ENCODE measurements around the gene ABLIM2.

The ABLIM2 gene

DNA sequence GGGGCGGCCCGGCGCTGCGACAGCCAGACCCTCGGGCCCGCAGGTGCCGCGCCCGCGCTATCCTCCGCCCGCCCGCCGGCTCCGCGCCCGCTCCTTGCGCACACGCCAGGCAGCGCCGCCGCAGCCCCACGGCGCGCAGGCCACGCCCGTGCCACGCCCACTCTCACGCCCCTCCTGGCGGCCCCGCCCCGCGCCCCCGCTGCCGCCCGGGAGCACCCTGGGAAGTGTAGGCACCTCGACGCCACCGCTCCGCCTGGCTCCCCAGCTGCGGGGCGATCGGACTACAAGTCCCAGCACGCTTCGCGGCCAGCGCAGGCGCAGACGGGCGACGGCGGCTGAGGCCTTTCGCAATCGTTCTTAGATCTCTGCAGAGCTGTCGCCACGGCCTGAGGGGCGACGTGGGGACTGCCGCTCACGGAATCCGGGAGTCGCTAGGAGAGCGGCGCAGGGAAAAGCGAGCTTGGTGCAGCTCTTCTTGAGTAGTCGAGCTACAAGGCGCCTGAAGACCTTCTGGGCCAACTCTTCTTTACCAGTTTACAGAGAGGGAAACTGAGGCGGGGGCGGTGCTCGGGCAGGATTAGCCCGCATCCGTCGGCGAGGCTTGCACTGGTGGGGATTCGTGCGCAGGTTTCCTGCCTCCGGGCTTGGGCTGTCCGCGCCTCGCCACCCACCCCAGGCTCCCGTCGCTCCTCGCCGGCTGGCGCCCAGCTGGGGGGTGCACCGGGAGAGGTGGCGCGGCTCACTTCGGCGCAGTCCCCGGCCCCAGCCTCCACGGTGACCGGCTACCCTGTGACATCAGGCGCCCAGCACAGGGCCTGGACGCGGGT lies at the start of gene ABLIM2:
ABLIM2 (minus strand) TSS at position 104 of the 827 bp plus-strand sequence. CDS start 124 bp downstream, outside the sequence.
- DNase-seq (ENCODE audit: low read depth in 2 of 3, low spot score in 2 of 3), result peak; percentile 97 to 99 (median 97)

- no peak for DNase-seq (ENCODE audit: low read depth in 2 of 3, low spot score in 2 of 3)
Measured at GRCh38 chr4:8207314-8207713, 48.7 kb upstream of the ABLIM2 start.

DNA sequence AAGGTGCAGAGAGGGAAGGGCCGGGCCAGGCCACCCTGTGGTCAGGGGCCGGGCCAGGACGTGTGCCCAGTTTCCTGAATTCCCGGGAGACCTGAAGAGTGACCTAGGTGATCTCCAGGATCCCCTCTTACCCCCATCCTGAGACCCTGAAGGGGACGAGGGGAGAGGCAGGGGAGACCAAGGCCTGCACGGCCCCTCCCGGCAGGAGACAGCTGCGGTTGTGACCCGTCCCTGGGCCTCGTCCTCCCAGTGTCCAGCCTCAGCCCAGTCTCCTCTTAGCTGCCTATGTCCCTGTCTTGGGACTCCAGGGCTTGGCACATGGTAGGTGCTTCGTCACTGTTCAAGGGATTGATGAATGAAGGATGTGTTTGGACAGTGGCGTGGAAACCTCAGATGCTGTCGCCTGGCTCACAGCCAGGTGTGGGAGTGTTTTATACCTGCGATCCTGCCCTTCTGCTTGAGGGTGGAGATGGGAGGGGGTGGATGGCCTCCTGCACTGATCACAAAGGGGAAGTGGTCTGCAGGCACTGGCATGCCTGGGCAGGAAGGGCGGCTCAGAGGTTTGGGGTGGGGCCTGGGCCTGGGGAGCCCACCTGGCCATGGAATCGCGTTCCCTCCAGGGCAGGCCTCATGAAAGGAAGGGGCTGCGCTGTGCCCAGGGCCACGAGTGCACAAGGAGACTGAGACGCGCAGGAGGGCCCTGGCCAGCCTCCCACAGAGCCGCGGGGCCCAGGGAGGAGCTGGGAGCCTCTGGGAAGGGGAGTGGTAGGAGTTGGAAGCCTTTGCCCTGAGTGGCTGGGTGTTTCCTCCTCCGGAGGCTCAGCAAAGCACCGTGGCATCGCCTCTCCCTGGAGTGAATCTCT lies 47.4 kb upstream of the ABLIM2 start:
- no peak for DNase-seq (ENCODE audit: low read depth in 2 of 3, low spot score in 2 of 3)

DNA sequence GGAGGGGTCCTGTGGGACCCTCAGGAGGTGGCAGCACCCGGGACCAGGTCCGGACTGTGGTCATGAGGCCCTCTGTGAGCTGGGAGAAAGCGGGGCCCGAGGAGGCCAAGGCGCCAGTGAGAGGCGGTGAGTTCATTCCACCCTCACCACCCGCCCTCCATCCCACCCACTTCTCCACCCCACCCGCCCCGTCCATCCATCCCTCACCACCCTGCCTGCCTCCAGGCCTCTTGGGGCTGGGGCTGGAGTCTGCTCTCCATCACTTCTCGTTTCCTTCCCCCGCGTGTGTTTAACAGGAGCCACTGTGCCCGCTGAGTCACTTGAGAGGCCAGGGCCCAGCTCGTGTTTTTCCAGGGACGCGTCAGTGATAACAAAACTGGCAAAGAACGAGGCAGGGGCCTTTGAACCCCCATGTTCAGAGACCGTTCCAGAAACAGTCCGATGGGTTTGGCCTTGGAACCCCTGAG lies 46.7 kb upstream of the ABLIM2 start:
- no peak for DNase-seq (ENCODE audit: low read depth in 2 of 3, low spot score in 2 of 3)

DNA sequence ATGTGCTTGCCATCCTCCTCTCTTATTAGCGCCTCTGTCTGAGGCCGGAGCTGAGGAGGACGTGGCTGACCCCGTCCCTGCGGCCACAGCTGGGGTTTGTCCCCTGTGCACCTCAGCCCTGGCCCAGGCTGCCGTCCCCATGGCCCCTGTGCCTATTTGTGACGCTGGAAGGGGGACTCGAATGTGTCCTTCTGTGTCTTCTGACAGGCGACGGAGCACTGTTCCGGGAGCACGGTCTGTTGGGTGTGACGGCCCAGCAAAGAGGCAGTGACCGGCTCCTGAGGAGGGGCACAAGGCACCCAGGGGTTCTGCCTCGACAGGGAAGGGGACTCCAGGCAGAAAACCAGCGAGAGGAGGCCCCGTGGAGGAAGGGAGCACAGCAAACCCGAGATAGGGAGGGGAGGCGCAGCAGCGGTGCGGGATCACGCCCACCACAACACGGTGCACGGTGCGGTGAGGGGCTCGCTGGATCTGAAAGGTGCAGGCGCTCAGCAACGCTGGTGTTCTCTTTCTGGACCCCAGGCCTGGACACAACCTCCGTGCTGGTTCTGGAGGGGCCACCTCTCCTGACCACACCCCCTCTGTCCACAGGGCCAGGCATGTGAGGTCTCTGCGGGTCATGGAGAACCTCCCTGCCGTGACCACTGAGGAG lies 46.1 kb upstream of the ABLIM2 start:
- no peak for DNase-seq (ENCODE audit: low read depth in 2 of 3, low spot score in 2 of 3)

- DNase-seq (ENCODE audit: low read depth in 2 of 3, low spot score in 2 of 3), result no peak
Measured at GRCh38 chr4:8203817-8204216, 45.2 kb upstream of the ABLIM2 start.

DNA sequence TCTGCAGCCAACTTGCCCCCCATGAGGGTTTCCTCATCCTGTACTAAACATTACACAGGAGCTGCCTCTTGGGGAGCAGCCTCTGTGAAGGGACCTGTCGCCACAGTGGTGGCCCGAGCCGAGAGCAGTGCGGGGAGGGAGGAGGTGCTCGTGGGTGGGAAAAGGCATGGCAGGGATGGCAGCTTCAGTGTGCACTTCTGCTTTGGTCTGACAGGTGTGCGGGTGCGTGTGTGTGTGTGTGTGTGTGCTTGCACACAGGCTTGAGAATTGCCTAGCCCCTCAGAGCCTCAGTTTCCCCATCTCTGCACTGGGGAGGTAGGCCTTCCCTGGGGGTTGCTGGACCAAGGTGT lies 44.4 kb upstream of the ABLIM2 start:
- no peak for DNase-seq (ENCODE audit: low read depth in 2 of 3, low spot score in 2 of 3)

DNA sequence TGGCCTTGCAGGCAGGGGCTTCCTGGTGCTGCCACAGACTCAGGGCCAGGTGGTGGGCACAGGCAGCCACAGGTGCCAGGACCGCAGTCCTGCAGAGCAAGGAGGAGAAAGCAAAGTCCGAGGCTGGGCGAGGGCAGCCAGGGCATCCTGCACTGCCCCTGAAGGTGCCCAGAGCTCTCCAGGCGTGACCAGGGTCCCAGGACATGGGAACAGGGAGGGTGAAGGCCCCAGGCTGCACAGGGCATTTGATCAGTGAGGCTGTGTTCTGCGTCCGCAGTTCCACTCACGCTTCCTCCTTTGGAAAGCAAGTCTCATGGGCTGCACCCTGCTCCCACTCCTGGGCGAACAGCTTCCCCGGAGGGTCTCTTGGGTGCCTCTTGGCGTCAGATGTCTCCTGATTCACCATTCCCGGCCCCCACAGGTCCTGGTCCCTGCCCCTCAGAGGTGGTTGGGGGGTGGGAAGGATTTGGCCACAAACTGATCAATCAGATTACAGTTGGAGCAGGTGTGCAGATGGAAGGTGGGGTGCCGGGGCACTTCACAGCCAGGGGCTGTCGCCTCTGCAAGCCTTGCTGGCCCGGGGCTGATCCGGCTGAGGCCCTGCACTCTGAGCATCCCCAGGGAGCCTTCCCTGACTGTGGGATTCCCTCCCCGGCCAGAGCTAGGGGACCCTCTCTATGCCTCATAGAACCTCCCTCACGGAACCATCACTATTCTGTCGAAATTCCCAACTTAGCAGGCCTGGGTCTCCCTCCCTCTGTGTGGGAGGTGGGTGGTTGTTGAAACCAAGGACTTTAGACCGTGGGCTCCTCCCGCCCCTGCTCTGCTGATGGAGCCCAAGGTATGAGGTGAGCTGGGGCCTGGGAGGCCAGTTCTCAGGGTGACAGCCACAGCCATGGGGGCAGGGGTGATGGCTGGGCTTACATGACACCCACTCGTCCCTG lies 43.8 kb upstream of the ABLIM2 start:
- DNase-seq (ENCODE audit: low read depth in 2 of 3, low spot score in 2 of 3), result no peak

- peak in 1 of 3 experiments; percentile 15 for DNase-seq (ENCODE audit: low read depth in 2 of 3, low spot score in 2 of 3)
Measured at GRCh38 chr4:8201321-8201781, 42.7 kb upstream of the ABLIM2 start.

DNA sequence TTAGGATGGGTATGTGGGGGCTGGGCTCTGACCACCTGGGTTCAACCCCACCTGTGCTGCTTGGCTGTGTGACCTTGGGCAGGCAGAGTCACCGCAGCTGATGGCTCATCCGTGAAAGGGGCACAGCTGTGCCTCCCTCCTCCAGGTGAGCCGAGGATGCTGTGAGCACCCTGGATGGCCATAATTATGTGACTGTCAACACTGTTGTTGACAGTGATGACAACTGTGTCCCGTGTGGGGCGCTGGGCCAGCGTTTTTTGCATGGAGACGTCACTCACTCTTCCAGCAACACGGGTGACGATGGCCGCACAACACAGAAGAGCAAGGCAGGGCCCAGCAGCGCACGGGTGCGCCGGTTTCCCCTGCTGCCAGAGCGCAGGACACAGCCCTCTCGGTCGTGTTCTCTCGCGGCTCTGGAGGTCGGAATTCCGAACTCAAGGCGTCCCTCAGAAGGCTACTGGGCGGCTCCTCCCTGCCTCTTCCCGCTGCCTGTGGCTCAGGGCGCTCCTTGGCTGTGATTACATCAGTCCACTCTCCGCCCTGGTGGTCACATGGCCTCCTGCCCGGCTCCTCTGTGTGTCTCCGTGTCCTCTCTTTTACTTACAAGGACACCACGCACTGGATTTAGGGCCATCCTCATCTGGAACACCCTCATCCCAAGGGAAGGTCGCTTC lies 41.8 kb upstream of the ABLIM2 start:
- no peak for DNase-seq (ENCODE audit: low read depth in 2 of 3, low spot score in 2 of 3)

DNA sequence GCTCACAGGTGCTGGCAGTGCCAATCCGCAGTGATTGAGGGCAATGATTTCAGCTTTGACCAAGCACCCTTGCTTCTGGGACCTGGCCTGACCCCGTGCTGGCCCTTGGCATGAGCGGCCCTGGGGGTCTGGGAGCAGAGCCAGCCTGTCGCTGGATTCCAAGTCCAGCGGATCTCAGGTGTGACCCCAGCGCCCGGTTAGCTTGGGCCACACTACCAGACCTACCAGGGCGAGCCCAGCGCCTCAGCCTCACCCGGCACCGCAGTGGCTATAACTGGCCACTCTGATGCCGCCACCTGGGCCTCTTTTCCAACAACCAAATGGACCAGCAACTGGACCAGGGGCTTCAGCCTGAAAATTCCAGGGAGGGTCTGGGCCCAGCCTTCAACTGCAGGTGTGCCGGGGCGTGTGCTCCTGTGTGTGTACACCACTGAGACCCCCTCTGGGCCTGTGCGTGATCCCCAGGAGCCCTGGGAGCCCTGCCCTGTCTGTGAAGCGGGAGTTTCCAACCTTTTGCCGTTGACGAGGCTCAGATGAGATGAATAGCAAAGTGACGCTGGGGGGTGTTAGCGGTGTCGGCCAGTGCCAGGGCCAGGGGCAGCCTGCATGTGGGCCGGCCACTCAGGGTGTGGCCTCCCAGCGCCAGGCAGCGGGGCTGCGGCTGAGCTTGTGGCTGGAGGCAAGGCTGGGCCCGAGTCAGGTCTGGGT lies 41.1 kb upstream of the ABLIM2 start:
- DNase-seq (ENCODE audit: low read depth in 2 of 3, low spot score in 2 of 3), result no peak

GRCh38 chr4:8198906-8199593 lies 40.4 kb upstream of the ABLIM2 start, which contains the start of gene SH3TC1:
SH3TC1 (plus strand) TSS chr4:8199290; CDS start chr4:8205195, 5,905 bp downstream.
- peak; percentile 30 to 47 (median 40) for DNase-seq (ENCODE audit: low read depth in 2 of 3, low spot score in 2 of 3)

DNA sequence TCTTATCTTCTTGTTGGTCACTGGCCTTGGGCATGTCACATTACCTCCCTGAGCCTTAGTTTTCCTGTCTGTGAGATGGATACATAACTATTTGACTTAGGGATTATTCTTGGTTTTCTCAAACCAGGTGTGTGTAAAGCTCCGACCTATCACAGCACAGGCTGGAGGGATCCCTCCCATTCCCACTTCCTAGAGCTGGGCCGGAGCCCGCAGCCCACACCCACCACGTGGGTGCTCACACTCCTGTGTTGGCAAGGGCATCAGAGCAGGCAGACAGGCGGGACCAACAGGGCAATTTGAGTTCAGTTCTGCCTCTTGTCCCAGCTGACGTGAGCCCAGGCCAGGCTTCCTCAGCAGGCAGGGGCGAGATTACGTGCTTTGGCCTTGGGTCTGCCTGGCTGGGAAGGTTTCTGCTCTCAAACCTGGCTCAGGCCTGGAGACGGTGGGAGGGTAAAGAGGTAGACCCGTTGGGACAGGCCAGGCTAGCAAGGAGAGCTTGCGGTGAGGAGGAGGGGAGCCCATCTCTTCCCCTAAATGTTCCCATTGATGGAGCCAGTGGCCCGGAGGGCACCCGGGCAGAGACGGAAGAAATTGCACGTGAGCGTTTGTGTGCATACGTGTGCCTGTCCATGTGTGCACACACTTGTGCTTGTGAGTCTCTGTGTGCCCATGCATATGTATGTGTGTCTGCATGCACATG lies 39.7 kb upstream of the ABLIM2 start:
- no peak for DNase-seq (ENCODE audit: low read depth in 2 of 3, low spot score in 2 of 3)

DNA sequence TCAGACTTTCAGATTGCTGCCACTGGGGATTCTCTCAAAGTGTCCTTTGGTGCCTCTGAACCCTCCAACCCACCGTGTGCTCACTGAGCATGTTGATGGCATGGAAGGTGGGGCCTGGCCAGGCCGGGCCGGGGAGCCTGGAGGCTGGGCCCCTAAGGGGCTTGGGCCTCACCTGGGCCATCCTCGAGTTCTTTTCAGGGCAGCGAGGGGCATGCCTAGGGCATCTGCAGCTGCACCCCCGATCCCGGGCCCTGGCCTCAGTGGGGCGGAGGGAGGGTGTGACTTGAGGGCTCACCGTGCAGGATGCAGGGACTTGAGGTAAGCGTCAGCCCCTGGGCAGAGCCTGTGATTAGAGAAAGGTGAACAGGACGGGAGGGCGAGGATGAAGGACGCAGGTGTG lies 38.9 kb upstream of the ABLIM2 start:
- DNase-seq (ENCODE audit: low read depth in 2 of 3, low spot score in 2 of 3), result no peak

DNA sequence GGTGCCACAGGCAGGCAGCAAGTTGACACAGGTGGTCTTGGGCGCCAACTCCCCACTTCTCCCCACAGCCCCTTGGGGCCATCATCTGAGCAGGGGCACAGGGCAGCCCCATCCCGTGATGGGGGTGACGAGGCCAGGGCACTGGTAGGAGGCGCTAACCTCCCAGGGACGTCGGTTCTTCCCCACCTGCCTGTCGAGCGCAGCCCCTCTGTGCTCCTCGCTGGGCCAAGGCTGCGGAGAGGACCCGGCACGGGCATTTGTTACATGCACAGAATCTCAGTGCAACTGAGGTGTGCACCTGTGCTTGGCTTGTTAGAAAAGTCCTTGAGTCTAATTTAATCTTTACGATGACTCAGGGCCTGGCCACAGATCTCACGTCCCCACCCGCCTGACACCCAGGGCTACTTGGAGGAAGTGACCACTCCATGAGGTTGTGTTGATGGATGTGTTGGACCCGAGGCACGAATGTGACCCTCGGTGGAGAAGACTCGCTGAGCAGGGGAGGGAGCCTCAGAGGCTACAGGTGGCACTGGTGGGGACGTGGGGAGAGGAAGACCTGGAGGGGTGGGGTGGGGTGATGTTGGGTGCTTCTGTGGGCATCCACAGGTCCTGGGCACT lies 37.3 kb upstream of the ABLIM2 start:
- no peak for DNase-seq (ENCODE audit: low read depth in 2 of 3, low spot score in 2 of 3)

GRCh38 chr4:8195431-8195830 lies 36.8 kb upstream of the ABLIM2 start:
- DNase-seq (ENCODE audit: low read depth in 2 of 3, low spot score in 2 of 3), result no peak

Data from activated CD8-positive, alpha-beta memory T cell treated with anti-CD3 and anti-CD28 coated beads for 48 hours (primary cell).